ENCODE measurements around the gene AP3B1. TPM values are rescaled to one million over a fixed set of nuclear protein-coding genes. Genes with fewer than 3 reads are reported as not detected.

The AP3B1 gene
- polyA plus RNA-seq, 1 of the 3 experiments (the other 2 are of a cell fraction), result 18.0 TPM

DNA sequence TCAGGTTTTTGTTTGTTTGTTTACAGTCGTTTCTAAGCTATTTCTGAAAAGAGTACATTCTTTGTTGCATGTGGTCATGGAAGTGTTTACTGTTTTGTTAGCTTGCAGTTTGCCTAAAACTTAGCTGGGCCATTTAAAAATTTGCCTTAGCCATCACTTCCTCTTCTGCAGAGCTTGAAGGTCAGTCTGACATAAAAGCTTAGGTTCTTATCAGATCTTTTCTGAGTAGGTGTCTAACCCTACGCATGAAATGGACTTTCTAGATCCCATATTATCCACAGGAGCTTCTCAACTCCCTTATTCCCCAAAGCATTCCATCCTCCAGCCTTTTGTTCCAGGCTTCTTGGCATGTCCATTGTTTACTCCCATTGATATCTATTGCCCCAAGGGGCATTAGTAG is 90.3 kb downstream of the AP3B1 start:
- Histone ChIP-seq H2AFZ (ENCODE audit: low read depth) (no peak overlapping the region), H3K4me3 (ENCODE audit: low read depth in 2 of 2, low read length in 1 of 2) (no peak overlapping the region), H3F3A (replicated peaks; ENCODE audit: insufficient read depth) (no peaks in the 10 kb centered on the region), H3K36me3 (replicated peaks in 1 of 2; ENCODE audit: control insufficient read depth in 1 of 2, insufficient read depth in 2 of 2, low read length in 1 of 2) (peaks cover 10 to 48% of the 10 kb centered on the region in 2 experiments), H3K9me2 (no peaks in the 10 kb centered on the region), H3K27me3 (ENCODE audit: insufficient read depth) (no peaks in the 10 kb centered on the region), H3K4me2 (no peak overlapping the region), H3K9me3 (no peaks in the 10 kb centered on the region), H3K27ac (ENCODE audit: low read depth in 2 of 2, low read length in 1 of 2) (no peak overlapping the region), H3K9ac (no peak overlapping the region), H3K79me2 (ENCODE audit: insufficient read depth) (no peaks in the 10 kb centered on the region), H4K20me1 (ENCODE audit: insufficient read depth) (no peaks in the 10 kb centered on the region), H3K4me1 (ENCODE audit: control insufficient read depth in 1 of 2, insufficient read depth in 2 of 2, low read depth in 1 of 2, low read length in 1 of 2) (no peaks in the 10 kb centered on the region)
- DNase-seq, result no peak
- TF ChIP-seq, protein P1, sequence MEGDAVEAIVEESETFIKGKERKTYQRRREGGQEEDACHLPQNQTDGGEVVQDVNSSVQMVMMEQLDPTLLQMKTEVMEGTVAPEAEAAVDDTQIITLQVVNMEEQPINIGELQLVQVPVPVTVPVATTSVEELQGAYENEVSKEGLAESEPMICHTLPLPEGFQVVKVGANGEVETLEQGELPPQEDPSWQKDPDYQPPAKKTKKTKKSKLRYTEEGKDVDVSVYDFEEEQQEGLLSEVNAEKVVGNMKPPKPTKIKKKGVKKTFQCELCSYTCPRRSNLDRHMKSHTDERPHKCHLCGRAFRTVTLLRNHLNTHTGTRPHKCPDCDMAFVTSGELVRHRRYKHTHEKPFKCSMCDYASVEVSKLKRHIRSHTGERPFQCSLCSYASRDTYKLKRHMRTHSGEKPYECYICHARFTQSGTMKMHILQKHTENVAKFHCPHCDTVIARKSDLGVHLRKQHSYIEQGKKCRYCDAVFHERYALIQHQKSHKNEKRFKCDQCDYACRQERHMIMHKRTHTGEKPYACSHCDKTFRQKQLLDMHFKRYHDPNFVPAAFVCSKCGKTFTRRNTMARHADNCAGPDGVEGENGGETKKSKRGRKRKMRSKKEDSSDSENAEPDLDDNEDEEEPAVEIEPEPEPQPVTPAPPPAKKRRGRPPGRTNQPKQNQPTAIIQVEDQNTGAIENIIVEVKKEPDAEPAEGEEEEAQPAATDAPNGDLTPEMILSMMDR (IDR thresholded peaks at IDR 0.05), result no peak
- TF ChIP-seq, protein P2, sequence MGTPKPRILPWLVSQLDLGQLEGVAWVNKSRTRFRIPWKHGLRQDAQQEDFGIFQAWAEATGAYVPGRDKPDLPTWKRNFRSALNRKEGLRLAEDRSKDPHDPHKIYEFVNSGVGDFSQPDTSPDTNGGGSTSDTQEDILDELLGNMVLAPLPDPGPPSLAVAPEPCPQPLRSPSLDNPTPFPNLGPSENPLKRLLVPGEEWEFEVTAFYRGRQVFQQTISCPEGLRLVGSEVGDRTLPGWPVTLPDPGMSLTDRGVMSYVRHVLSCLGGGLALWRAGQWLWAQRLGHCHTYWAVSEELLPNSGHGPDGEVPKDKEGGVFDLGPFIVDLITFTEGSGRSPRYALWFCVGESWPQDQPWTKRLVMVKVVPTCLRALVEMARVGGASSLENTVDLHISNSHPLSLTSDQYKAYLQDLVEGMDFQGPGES (IDR thresholded peaks at IDR 0.05; ENCODE audit: low read depth, low read length), result no peak
- TF ChIP-seq, protein P3, sequence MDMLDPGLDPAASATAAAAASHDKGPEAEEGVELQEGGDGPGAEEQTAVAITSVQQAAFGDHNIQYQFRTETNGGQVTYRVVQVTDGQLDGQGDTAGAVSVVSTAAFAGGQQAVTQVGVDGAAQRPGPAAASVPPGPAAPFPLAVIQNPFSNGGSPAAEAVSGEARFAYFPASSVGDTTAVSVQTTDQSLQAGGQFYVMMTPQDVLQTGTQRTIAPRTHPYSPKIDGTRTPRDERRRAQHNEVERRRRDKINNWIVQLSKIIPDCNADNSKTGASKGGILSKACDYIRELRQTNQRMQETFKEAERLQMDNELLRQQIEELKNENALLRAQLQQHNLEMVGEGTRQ (IDR thresholded peaks at IDR 0.05; ENCODE audit: borderline replicate concordance, low read depth, low read length), result no peak
- TF ChIP-seq MXI1 (IDR thresholded peaks at IDR 0.05; ENCODE audit: low read depth, low read length) (no peak), TEAD4 (IDR thresholded peaks at IDR 0.05; ENCODE audit: borderline replicate concordance, insufficient read depth) (no peak), TCF12 (IDR thresholded peaks at IDR 0.05) (no peak), GATA2 (CRISPR knock-in tag; IDR thresholded peaks at IDR 0.05) (no peak), RAD21 (IDR thresholded peaks at IDR 0.05; ENCODE audit: low read length) (no peak), YY1 (IDR thresholded peaks at IDR 0.05; ENCODE audit: low read depth) (no peak)
- 92% methylated on average over 2 of the region's 2 CpGs for WGBS (ENCODE audit: low lambda C conversion rate)
- ChIA-PET POLR2A (no interaction called here), CTCF (interaction anchor here (0.7 to 1.2 kb wide), 2 partner anchors 41 to 418 kb away, joined by 3 read pairs; no protein-coding TSS in a partner anchor)

DNA sequence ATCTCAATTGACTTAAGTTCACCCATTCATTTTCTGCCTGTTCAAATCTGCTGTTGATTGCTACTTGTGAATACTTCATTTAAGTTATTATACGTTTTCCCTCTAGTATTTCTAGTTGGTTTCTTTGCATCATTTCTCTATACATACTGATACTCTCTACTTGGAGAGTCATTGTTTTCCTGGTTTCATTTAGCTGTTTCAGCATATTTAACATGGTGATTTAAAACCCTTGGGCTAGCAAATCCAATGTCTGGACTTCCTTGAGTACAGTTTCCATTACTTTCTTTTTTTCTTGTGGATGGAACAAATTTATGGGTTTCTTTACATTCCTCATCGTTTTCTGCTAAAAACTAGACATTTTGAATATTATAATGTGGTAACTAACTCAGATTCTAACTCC is 90.7 kb downstream of the AP3B1 start:
- CTCF ChIA-PET, result interaction anchor here (0.7 kb wide), 1 partner anchor 417 kb away, joined by 3 read pairs; no protein-coding TSS in a partner anchor
- Histone ChIP-seq H3K4me1 (ENCODE audit: control insufficient read depth in 1 of 2, insufficient read depth in 2 of 2, low read depth in 1 of 2, low read length in 1 of 2) (no peaks in the 10 kb centered on the region), H2AFZ (ENCODE audit: low read depth) (no peak overlapping the region), H3K27ac (ENCODE audit: low read depth in 2 of 2, low read length in 1 of 2) (no peak overlapping the region), H3K27me3 (ENCODE audit: insufficient read depth) (no peaks in the 10 kb centered on the region), H3K9ac (no peak overlapping the region), H3K9me3 (no peaks in the 10 kb centered on the region), H3K79me2 (ENCODE audit: insufficient read depth) (no peaks in the 10 kb centered on the region), H3K4me3 (ENCODE audit: low read depth in 2 of 2, low read length in 1 of 2) (no peak overlapping the region), H3K36me3 (replicated peaks in 1 of 2; ENCODE audit: control insufficient read depth in 1 of 2, insufficient read depth in 2 of 2, low read length in 1 of 2) (peaks cover 10 to 48% of the 10 kb centered on the region in 2 experiments), H4K20me1 (ENCODE audit: insufficient read depth) (no peaks in the 10 kb centered on the region), H3K4me2 (no peak overlapping the region), H3K9me2 (no peaks in the 10 kb centered on the region), H3F3A (replicated peaks; ENCODE audit: insufficient read depth) (no peaks in the 10 kb centered on the region)
- TF ChIP-seq RXRA (IDR thresholded peaks at IDR 0.05; ENCODE audit: borderline replicate concordance, low read depth) (no peak), TAF1 (IDR thresholded peaks at IDR 0.05; ENCODE audit: borderline replicate concordance, low read depth, low read length) (no peak), GABPA (IDR thresholded peaks at IDR 0.05; ENCODE audit: low read depth) (no peak), EP300 (IDR thresholded peaks at IDR 0.05; ENCODE audit: borderline replicate concordance in 1 of 2, low read depth in 1 of 2, low read length in 1 of 2) (no peak), EZH2phosphoT487 (IDR thresholded peaks at IDR 0.05; ENCODE audit: borderline replicate concordance, low read depth) (no peak), NFIC (IDR thresholded peaks at IDR 0.05; ENCODE audit: borderline replicate concordance) (no peak), FOXM1 (IDR thresholded peaks at IDR 0.05; ENCODE audit: low read depth) (no peak)
- TF ChIP-seq, protein P2 (IDR thresholded peaks at IDR 0.05; ENCODE audit: low read depth, low read length), result no peak
- TF ChIP-seq, protein P3 (IDR thresholded peaks at IDR 0.05; ENCODE audit: borderline replicate concordance, low read depth, low read length), result no peak
- TF ChIP-seq, protein P4, sequence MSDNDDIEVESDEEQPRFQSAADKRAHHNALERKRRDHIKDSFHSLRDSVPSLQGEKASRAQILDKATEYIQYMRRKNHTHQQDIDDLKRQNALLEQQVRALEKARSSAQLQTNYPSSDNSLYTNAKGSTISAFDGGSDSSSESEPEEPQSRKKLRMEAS (IDR thresholded peaks at IDR 0.05; ENCODE audit: low read depth), result no peak
- TF ChIP-seq, protein P1 (IDR thresholded peaks at IDR 0.05), result no peak
- POLR2A ChIA-PET, result no interaction called here
- 85% methylated on average over 2 of the region's 2 CpGs for WGBS (ENCODE audit: low lambda C conversion rate)
- no peak for DNase-seq
